Muscle layer of colon (tissue), 2 donors: Measurements from ENCODE around the gene IQCN.

ENCODE experiments used
- H3K27ac ChIP-seq: one replicate; pipeline ENCODE4 v1.7.0; 2013; ENCODE audit warnings: low read depth, mild to moderate bottlenecking, low read length, moderate library complexity
- H3K27me3 ChIP-seq, 2 donors: one replicate each; pipeline ENCODE4 v1.7.0; 2013; ENCODE audit warnings: low read length in 2 of 2, mild to moderate bottlenecking in 2 of 2; ENCODE audit not compliant: insufficient read depth in 2 of 2, control insufficient read depth in 1 of 2
- H3K36me3 ChIP-seq: one replicate; pipeline ENCODE4 v1.7.0; 2013; ENCODE audit warnings: mild to moderate bottlenecking, low read length; ENCODE audit not compliant: insufficient read depth
- H3K4me1 ChIP-seq: one replicate; pipeline ENCODE4 v1.7.0; 2013; ENCODE audit warnings: mild to moderate bottlenecking, low read length; ENCODE audit not compliant: insufficient read depth
- H3K4me3 ChIP-seq, 2 donors: one replicate each; pipeline ENCODE4 v1.7.0; 2013; ENCODE audit warnings: low read length in 2 of 2, low read depth in 1 of 2, mild to moderate bottlenecking in 1 of 2, moderate library complexity in 1 of 2
- H3K9ac ChIP-seq: one replicate; pipeline ENCODE4 v1.7.0; 2013; ENCODE audit warnings: low read length
- H3K9me3 ChIP-seq: one replicate; pipeline ENCODE4 v1.7.0; 2013; ENCODE audit warnings: mild to moderate bottlenecking, low read length
- donor health status: abdominal sarcoma.
- donor health status: Adenocarcinoma of cecum.

The IQCN gene

GRCh38 chr19:18274219-18274780 lies at the start of gene IQCN:
TSS of gene IQCN (minus strand) at chr19:18274452. CDS start at chr19:18269478, 4,974 bp downstream.
- H3K36me3 ChIP-seq = peaks cover 14% of the 10 kb centered on the region
- no peaks in the 10 kb centered on the region for H3K27me3 ChIP-seq
- H3K9ac ChIP-seq = peak within 1 kb of the TSS; percentile 16
- H3K27ac ChIP-seq = peak within 1 kb of the TSS; percentile 59
- H3K4me3 ChIP-seq = no peak within 1 kb of the TSS
- no peaks in the 10 kb centered on the region for H3K9me3 ChIP-seq
- peaks cover 39% of the 10 kb centered on the region for H3K4me1 ChIP-seq

GRCh38 chr19:18322759-18323460 lies 48.7 kb upstream of the IQCN start, which contains the start of gene LSM4:
TSS of gene LSM4 (minus strand) at chr19:18323076. CDS start at chr19:18323020, 56 bp downstream.
- Histone ChIP-seq H3K9me3 (no peaks in the 10 kb centered on the region), H3K27me3 (no peaks in the 10 kb centered on the region), H3K27ac (peak within 1 kb of the TSS; percentile 83), H3K4me1 (peaks cover 27% of the 10 kb centered on the region), H3K36me3 (no peaks in the 10 kb centered on the region), H3K9ac (peak within 1 kb of the TSS; percentile 94), H3K4me3 (peak within 1 kb of the TSS; percentile 78 to 89)

DNA sequence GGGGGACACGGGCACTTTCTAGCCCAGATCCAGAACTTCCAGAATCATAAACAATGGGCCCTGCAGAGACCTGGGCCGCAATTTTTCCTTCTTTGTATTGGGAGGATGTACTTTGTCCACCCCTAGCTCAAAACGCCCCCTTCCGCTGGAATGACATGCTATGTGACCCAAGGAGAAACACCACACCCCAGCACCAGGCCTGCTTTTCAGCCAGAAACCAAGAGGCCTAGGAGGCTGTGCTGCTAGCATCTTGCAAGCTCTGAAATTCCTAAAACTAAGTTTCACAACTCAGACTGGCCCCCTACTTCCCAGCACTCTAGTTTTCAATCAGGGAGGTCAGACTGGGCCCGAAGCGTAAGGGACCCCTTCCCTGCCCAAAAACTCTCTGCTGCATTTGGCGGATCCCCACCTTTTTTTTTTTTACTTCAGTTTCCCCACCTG lies 48.1 kb upstream of the IQCN start:
- no peaks in the 10 kb centered on the region for H3K27me3 ChIP-seq
- peak overlapping the region; percentile 83 for H3K27ac ChIP-seq
- peak overlapping the region; percentile 78 to 89 for H3K4me3 ChIP-seq
- peak overlapping the region; percentile 72 for H3K9ac ChIP-seq
- H3K9me3 ChIP-seq = no peaks in the 10 kb centered on the region
- no peaks in the 10 kb centered on the region for H3K36me3 ChIP-seq
- H3K4me1 ChIP-seq = peaks cover 27% of the 10 kb centered on the region

DNA sequence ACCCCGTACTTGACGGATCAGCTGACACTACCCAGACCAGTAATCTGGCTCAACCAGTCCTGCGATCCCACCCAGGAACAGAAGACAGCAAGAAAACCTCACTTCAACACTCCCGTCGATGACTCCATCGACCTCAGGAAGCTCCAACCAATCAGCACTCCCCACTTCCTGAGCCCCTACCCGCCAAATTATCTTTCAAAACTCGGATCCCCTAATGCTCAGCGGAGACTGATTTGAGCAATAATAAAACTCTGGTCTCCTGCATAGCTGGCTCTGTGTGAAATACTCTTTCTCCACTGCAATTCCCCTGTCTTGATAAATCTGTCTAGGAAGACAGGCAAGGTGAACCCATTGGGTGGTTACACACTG lies 47.5 kb upstream of the IQCN start:
- Histone ChIP-seq H3K4me3 (no peak overlapping the region), H3K9ac (peak overlapping the region; percentile 72), H3K36me3 (no peaks in the 10 kb centered on the region), H3K27me3 (no peaks in the 10 kb centered on the region), H3K4me1 (peaks cover 27% of the 10 kb centered on the region), H3K27ac (no peak overlapping the region), H3K9me3 (no peaks in the 10 kb centered on the region)

DNA sequence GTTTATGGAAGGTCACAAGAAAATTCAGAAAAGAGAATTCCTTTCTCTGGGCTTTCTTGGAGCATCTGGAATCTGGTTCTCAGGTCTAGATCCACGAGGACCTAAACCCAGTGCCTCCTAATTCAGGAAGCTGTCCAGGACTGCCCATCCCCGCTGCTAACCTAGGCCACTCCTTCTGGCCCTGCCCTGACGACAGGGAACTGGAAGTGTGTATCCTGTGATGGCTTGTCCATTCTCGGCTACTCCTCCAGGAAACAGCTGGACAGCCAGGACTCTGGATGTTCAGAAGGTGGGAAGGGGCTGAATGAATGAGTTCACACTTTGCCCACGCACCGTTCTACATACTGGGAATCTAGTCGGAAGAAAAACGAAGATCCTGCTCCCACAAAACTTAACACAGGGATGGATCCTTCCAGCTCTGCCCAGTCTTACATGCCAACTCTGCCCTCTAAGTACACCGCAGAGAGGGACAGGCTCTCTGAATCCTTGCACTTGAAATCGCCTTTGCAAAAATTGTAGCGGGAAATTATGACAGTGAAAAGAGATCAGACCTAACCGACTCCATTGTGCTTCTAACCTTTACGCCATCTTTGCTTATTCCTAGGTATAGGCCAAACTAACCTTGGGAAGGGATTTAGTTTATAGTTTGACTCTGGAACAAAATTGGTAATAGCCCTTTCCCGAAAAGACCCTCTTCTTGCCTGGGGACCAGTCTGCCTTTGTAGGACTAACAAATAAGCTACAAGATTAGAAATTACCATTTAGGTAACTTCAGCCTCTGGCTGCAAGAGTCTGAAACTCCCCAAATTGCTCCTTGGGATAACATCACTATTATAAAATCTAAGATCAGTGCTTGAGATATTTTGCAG lies 46.8 kb upstream of the IQCN start:
- Histone ChIP-seq H3K4me3 (no peak overlapping the region), H3K27me3 (no peaks in the 10 kb centered on the region), H3K27ac (no peak overlapping the region), H3K9ac (no peak overlapping the region), H3K9me3 (no peaks in the 10 kb centered on the region), H3K4me1 (peaks cover 27% of the 10 kb centered on the region), H3K36me3 (no peaks in the 10 kb centered on the region)

- no peaks in the 10 kb centered on the region for H3K27me3 ChIP-seq
- H3K9ac ChIP-seq = no peak overlapping the region
- H3K4me1 ChIP-seq = peaks cover 27% of the 10 kb centered on the region
- no peaks in the 10 kb centered on the region for H3K36me3 ChIP-seq
- no peaks in the 10 kb centered on the region for H3K9me3 ChIP-seq
- H3K4me3 ChIP-seq = no peak overlapping the region
- no peak overlapping the region for H3K27ac ChIP-seq
These were observed 45.4 kb upstream of the IQCN start for GRCh38 chr19:18319591-18320135.

GRCh38 chr19:18317961-18318800 lies 43.9 kb upstream of the IQCN start:
- Histone ChIP-seq H3K36me3 (no peaks in the 10 kb centered on the region), H3K27ac (peak overlapping the region; percentile 43), H3K9ac (no peak overlapping the region), H3K9me3 (no peaks in the 10 kb centered on the region), H3K4me1 (peaks cover 19% of the 10 kb centered on the region), H3K27me3 (no peaks in the 10 kb centered on the region), H3K4me3 (no peak overlapping the region)

- H3K36me3 ChIP-seq = peaks cover 22% of the 10 kb centered on the region
- no peak overlapping the region for H3K9ac ChIP-seq
- no peaks in the 10 kb centered on the region for H3K9me3 ChIP-seq
- no peaks in the 10 kb centered on the region for H3K4me1 ChIP-seq
- no peak overlapping the region for H3K27ac ChIP-seq
- H3K4me3 ChIP-seq = no peak overlapping the region
- H3K27me3 ChIP-seq = no peaks in the 10 kb centered on the region
These were observed 39.1 kb upstream of the IQCN start for GRCh38 chr19:18313398-18313797.

GRCh38 chr19:18312092-18312534 lies 37.9 kb upstream of the IQCN start:
- no peak overlapping the region for H3K9ac ChIP-seq
- H3K27ac ChIP-seq = no peak overlapping the region
- H3K9me3 ChIP-seq = no peaks in the 10 kb centered on the region
- no peak overlapping the region for H3K4me3 ChIP-seq
- peaks cover 22% of the 10 kb centered on the region for H3K36me3 ChIP-seq
- H3K27me3 ChIP-seq = no peaks in the 10 kb centered on the region
- no peaks in the 10 kb centered on the region for H3K4me1 ChIP-seq

- H3K27ac ChIP-seq = no peak overlapping the region
- H3K36me3 ChIP-seq = peaks cover 22% of the 10 kb centered on the region
These were observed 37.3 kb upstream of the IQCN start for GRCh38 chr19:18311502-18312091.

More at GRCh38 chr19:18311502-18312091, 37.3 kb upstream of the IQCN start:
- H3K4me1 ChIP-seq = no peaks in the 10 kb centered on the region
- no peak overlapping the region for H3K4me3 ChIP-seq
- no peaks in the 10 kb centered on the region for H3K27me3 ChIP-seq
- H3K9ac ChIP-seq = no peak overlapping the region
- no peaks in the 10 kb centered on the region for H3K9me3 ChIP-seq
